Stimulated activated naive B cell treated with anti-CD40 and anti-IgM and Interleukin-4, amounts not matched to agents 10 μg/mL and 1 μg/mL and 100 μg/mL, for 72 hours (primary cell): Measurements from ENCODE around the gene PRKN.

ENCODE experiments used
- ATAC-seq, 2 donors: fragments of 150-1000 bp; cut with Tn5 transposase; replicated peaks; 2 replicates each; pipeline ENCODE4 v1.10.0; 2021; ENCODE audit warnings: moderate library complexity in 1 of 2
- DNase-seq: peaks from one replicate; pipeline ENCODE4 v3.0.0; 2021
- H3K27ac Mint-ChIP-seq: one replicate; pipeline ENCODE4 v1.8.0; 2022; ENCODE audit warnings: mild to moderate bottlenecking, mixed read lengths
- H3K27me3 Mint-ChIP-seq, 2 donors: one replicate each; pipeline ENCODE4 v1.8.0; 2022; ENCODE audit warnings: mixed read lengths in 2 of 2
- H3K36me3 Mint-ChIP-seq, 2 donors: one replicate each; pipeline ENCODE4 v1.8.0; 2022; ENCODE audit warnings: mixed read lengths in 2 of 2, mild to moderate bottlenecking in 1 of 2
- H3K4me1 Mint-ChIP-seq, 2 donors: one replicate each; pipeline ENCODE4 v1.8.0; 2022; ENCODE audit warnings: mixed read lengths in 2 of 2, mild to moderate bottlenecking in 1 of 2
- H3K4me3 Mint-ChIP-seq, 2 donors: one replicate each; pipeline ENCODE4 v1.8.0; 2022; ENCODE audit warnings: mild to moderate bottlenecking in 2 of 2, mixed read lengths in 2 of 2, moderate library complexity in 1 of 2
- H3K9me3 Mint-ChIP-seq, 2 donors: one replicate each; pipeline ENCODE4 v1.8.0; 2022; ENCODE audit warnings: mixed read lengths in 2 of 2, mild to moderate bottlenecking in 1 of 2

The PRKN gene

GRCh38 chr6:161482517-161482858 lies 1245.1 kb downstream of the PRKN start:
- Mint-ChIP-seq H3K27ac (no peak overlapping the region), H3K4me3 (no peak overlapping the region), H3K27me3 (no peaks in the 10 kb centered on the region), H3K36me3 (no peaks in the 10 kb centered on the region), H3K9me3 (no peaks in the 10 kb centered on the region), H3K4me1 (no peaks in the 10 kb centered on the region)
- ATAC-seq (no peak), DNase-seq (no peak)

- Mint-ChIP-seq H3K4me1 (no peaks in the 10 kb centered on the region), H3K36me3 (no peaks in the 10 kb centered on the region), H3K9me3 (no peaks in the 10 kb centered on the region), H3K4me3 (no peak overlapping the region), H3K27ac (no peak overlapping the region), H3K27me3 (no peaks in the 10 kb centered on the region)
- DNase-seq, result no peak
- ATAC-seq, result no peak
Measured at GRCh38 chr6:161481786-161482516, 1245.6 kb downstream of the PRKN start.

GRCh38 chr6:161480421-161481155 lies 1247.0 kb downstream of the PRKN start:
- no peaks in the 10 kb centered on the region for H3K4me1 Mint-ChIP-seq
- no peaks in the 10 kb centered on the region for H3K27me3 Mint-ChIP-seq
- no peak overlapping the region for H3K4me3 Mint-ChIP-seq
- H3K36me3 Mint-ChIP-seq, result no peaks in the 10 kb centered on the region
- ATAC-seq (no peak), DNase-seq (no peak)
- no peak overlapping the region for H3K27ac Mint-ChIP-seq
- no peaks in the 10 kb centered on the region for H3K9me3 Mint-ChIP-seq

- DNase-seq (no peak), ATAC-seq (no peak)
- Mint-ChIP-seq H3K4me1 (no peaks in the 10 kb centered on the region), H3K27me3 (no peaks in the 10 kb centered on the region), H3K4me3 (no peak overlapping the region), H3K27ac (no peak overlapping the region), H3K36me3 (no peaks in the 10 kb centered on the region), H3K9me3 (no peaks in the 10 kb centered on the region)
Measured at GRCh38 chr6:161479376-161479775, 1248.2 kb downstream of the PRKN start.

- Mint-ChIP-seq H3K27ac (no peak overlapping the region), H3K27me3 (no peaks in the 10 kb centered on the region), H3K9me3 (no peaks in the 10 kb centered on the region), H3K36me3 (no peaks in the 10 kb centered on the region), H3K4me1 (no peaks in the 10 kb centered on the region), H3K4me3 (no peak overlapping the region)
- DNase-seq (no peak), ATAC-seq (no peak)
Measured at GRCh38 chr6:161477876-161478425, 1249.6 kb downstream of the PRKN start.

- Mint-ChIP-seq H3K4me1 (no peaks in the 10 kb centered on the region), H3K27me3 (no peaks in the 10 kb centered on the region), H3K36me3 (no peaks in the 10 kb centered on the region), H3K27ac (no peak overlapping the region), H3K4me3 (no peak overlapping the region), H3K9me3 (no peaks in the 10 kb centered on the region)
- ATAC-seq (no peak), DNase-seq (no peak)
Measured at GRCh38 chr6:161476711-161477110, 1250.9 kb downstream of the PRKN start.

GRCh38 chr6:161465403-161465802 lies 1262.2 kb downstream of the PRKN start:
- no peak for DNase-seq
- no peak for ATAC-seq
- Mint-ChIP-seq H3K4me1 (no peaks in the 10 kb centered on the region), H3K27me3 (no peaks in the 10 kb centered on the region), H3K36me3 (no peaks in the 10 kb centered on the region), H3K9me3 (peaks cover 1 to 3% of the 10 kb centered on the region in 2 donors), H3K27ac (no peak overlapping the region), H3K4me3 (no peak overlapping the region)

- H3K4me3 Mint-ChIP-seq, result no peak overlapping the region
- no peaks in the 10 kb centered on the region for H3K9me3 Mint-ChIP-seq
- no peak overlapping the region for H3K27ac Mint-ChIP-seq
- no peaks in the 10 kb centered on the region for H3K27me3 Mint-ChIP-seq
- no peaks in the 10 kb centered on the region for H3K36me3 Mint-ChIP-seq
- ATAC-seq (no peak), DNase-seq (no peak)
- no peaks in the 10 kb centered on the region for H3K4me1 Mint-ChIP-seq
Measured at GRCh38 chr6:161463071-161463470, 1264.5 kb downstream of the PRKN start.

- no peak overlapping the region for H3K27ac Mint-ChIP-seq
- DNase-seq (no peak), ATAC-seq (no peak)
- H3K36me3 Mint-ChIP-seq, result no peaks in the 10 kb centered on the region
- H3K4me1 Mint-ChIP-seq, result no peaks in the 10 kb centered on the region
- H3K9me3 Mint-ChIP-seq, result no peaks in the 10 kb centered on the region
- H3K4me3 Mint-ChIP-seq, result no peak overlapping the region
- no peaks in the 10 kb centered on the region for H3K27me3 Mint-ChIP-seq
Measured at GRCh38 chr6:161462148-161462547, 1265.4 kb downstream of the PRKN start.

GRCh38 chr6:161459008-161459615 lies 1268.5 kb downstream of the PRKN start:
- H3K9me3 Mint-ChIP-seq, result no peaks in the 10 kb centered on the region
- no peak overlapping the region for H3K4me3 Mint-ChIP-seq
- ATAC-seq (no peak), DNase-seq (no peak)
- no peak overlapping the region for H3K27ac Mint-ChIP-seq
- H3K27me3 Mint-ChIP-seq, result no peaks in the 10 kb centered on the region
- no peaks in the 10 kb centered on the region for H3K36me3 Mint-ChIP-seq
- no peaks in the 10 kb centered on the region for H3K4me1 Mint-ChIP-seq

GRCh38 chr6:161458201-161458951 lies 1269.2 kb downstream of the PRKN start:
- Mint-ChIP-seq H3K27ac (no peak overlapping the region), H3K9me3 (no peaks in the 10 kb centered on the region), H3K4me3 (no peak overlapping the region), H3K36me3 (no peaks in the 10 kb centered on the region), H3K4me1 (no peaks in the 10 kb centered on the region), H3K27me3 (no peaks in the 10 kb centered on the region)
- DNase-seq (no peak), ATAC-seq (no peak)

GRCh38 chr6:161455848-161456247 lies 1271.7 kb downstream of the PRKN start:
- no peak for DNase-seq
- H3K27ac Mint-ChIP-seq, result no peak overlapping the region
- no peak overlapping the region for H3K4me3 Mint-ChIP-seq
- ATAC-seq, result no peak
- H3K9me3 Mint-ChIP-seq, result no peaks in the 10 kb centered on the region
- H3K4me1 Mint-ChIP-seq, result no peaks in the 10 kb centered on the region
- H3K36me3 Mint-ChIP-seq, result no peaks in the 10 kb centered on the region
- H3K27me3 Mint-ChIP-seq, result no peaks in the 10 kb centered on the region

GRCh38 chr6:161453558-161453957 lies 1274.0 kb downstream of the PRKN start:
- Mint-ChIP-seq H3K27me3 (no peaks in the 10 kb centered on the region), H3K4me3 (no peak overlapping the region), H3K4me1 (no peaks in the 10 kb centered on the region), H3K36me3 (no peaks in the 10 kb centered on the region), H3K27ac (no peak overlapping the region), H3K9me3 (peaks cover 0 to under 1% of the 10 kb centered on the region in 2 donors)
- ATAC-seq, result no peak
- no peak for DNase-seq

- Mint-ChIP-seq H3K4me1 (no peaks in the 10 kb centered on the region), H3K4me3 (no peak overlapping the region), H3K36me3 (no peaks in the 10 kb centered on the region), H3K27me3 (no peaks in the 10 kb centered on the region), H3K27ac (no peak overlapping the region), H3K9me3 (peaks cover 0 to 2% of the 10 kb centered on the region in 2 donors)
- ATAC-seq (no peak), DNase-seq (no peak)
Measured at GRCh38 chr6:161452241-161452640, 1275.3 kb downstream of the PRKN start.
